ENCODE measurements around the gene NRCAM. TPM values are rescaled to one million over a fixed set of nuclear protein-coding genes. Genes with fewer than 3 reads are reported as not detected.

The NRCAM gene
- total and polyA plus RNA-seq, 2 of the 8 experiments (the other 6 are each of a cell fraction or from before 2014, with no cell fraction given), result 2.7 to 3.8 TPM

GRCh38 chr7:108231221-108231620 lies 225.0 kb downstream of the NRCAM start:
- FAIRE-seq (no peak), DNase-seq (ENCODE audit: low read depth in 1 of 2, low spot score in 2 of 2) (no peak)
- no peak overlapping the region for H2AFZ ChIP-seq (ENCODE audit: low read length)
- H3K23me2 ChIP-seq (ENCODE audit: low read depth, low read length), result no peaks in the 10 kb centered on the region
- WGBS, 2 experiments (ENCODE audit: extremely low coverage in 1 of 2, insufficient coverage in 1 of 2, insufficient read length in 1 of 2, insufficient replicate concordance in 2 of 2, low coverage in 1 of 2, low lambda C conversion rate in 2 of 2, missing lambda C conversion rate in 1 of 2), result 100% methylated on average over 2 of the region's 2 CpGs; no CpG with 5 or more reads in 1 of the 2 experiments
- TF ChIP-seq CHD1 (IDR thresholded peaks at IDR 0.05; ENCODE audit: low read depth, low read length) (no peak), MAX (IDR thresholded peaks at IDR 0.05) (no peak), SP2 (IDR thresholded peaks at IDR 0.05; ENCODE audit: low read length) (no peak), CBX5 (IDR thresholded peaks at IDR 0.05; ENCODE audit: low read depth, low read length) (no peak), POU5F1 (IDR thresholded peaks at IDR 0.05; ENCODE audit: low read depth, low read length) (no peak), USF2 (IDR thresholded peaks at IDR 0.05; ENCODE audit: low read length) (no peak), KDM1A (IDR thresholded peaks at IDR 0.05; ENCODE audit: borderline replicate concordance, low read length) (no peak), CTCF (IDR thresholded peaks at IDR 0.05; ENCODE audit: control extremely low read depth in 1 of 3, insufficient read depth in 1 of 3, low read depth in 1 of 3, low read length in 3 of 3) (no peak), EZH2 (IDR thresholded peaks at IDR 0.05; ENCODE audit: low read depth, low read length, severe bottlenecking) (no peak)
- H4K5ac ChIP-seq (ENCODE audit: insufficient read length, low read depth, low read length), result no peak overlapping the region
- H3K4me2 ChIP-seq (ENCODE audit: insufficient read depth in 1 of 2, low read depth in 2 of 2, low read length in 2 of 2), result no peak overlapping the region
- no peak overlapping the region for H2BK5ac ChIP-seq (ENCODE audit: low read depth, low read length)
- no peak overlapping the region for H2AK5ac ChIP-seq (ENCODE audit: low read depth, low read length)
- H3K27ac ChIP-seq (ENCODE audit: low read depth, low read length), result no peak overlapping the region
- peaks cover 0 to 7% (median 3%) of the 10 kb centered on the region in 4 experiments; a peak in 4 of 7 replicates for H3K4me1 ChIP-seq (replicated peaks in 1 of 4; ENCODE audit: control insufficient read depth in 3 of 4, insufficient read depth in 4 of 4, low read length in 3 of 4)
- no peak overlapping the region for H2BK120ac ChIP-seq (replicated peaks; ENCODE audit: low read depth, low read length)
- no peaks in the 10 kb centered on the region for H3K27me3 ChIP-seq (replicated peaks in 1 of 4; ENCODE audit: control insufficient read depth in 3 of 4, extremely low read depth in 1 of 4, insufficient read depth in 3 of 4, low read length in 3 of 4)
- no peak overlapping the region for H3K56ac ChIP-seq (replicated peaks; ENCODE audit: insufficient read length, low read depth, low read length)
- H3K9me3 ChIP-seq (ENCODE audit: insufficient read depth in 2 of 2, low read depth in 1 of 2, low read length in 1 of 2), result no peaks in the 10 kb centered on the region
- no peak overlapping the region for H4K91ac ChIP-seq (replicated peaks; ENCODE audit: insufficient read length, low read length)
- no peak overlapping the region for H2BK20ac ChIP-seq (ENCODE audit: low read length)
- CTCF ChIA-PET (ENCODE audit: partially characterized antibody), result interaction anchor here (1.0 kb wide), 1 partner anchor 142 kb away, joined by 3 read pairs; no protein-coding TSS in a partner anchor
- H3K79me1 ChIP-seq (ENCODE audit: low read depth, low read length), result no peaks in the 10 kb centered on the region
- H3K14ac ChIP-seq (ENCODE audit: insufficient read length), result no peak overlapping the region
- H4K8ac ChIP-seq (ENCODE audit: extremely low read depth, insufficient read depth, low read length), result no peak overlapping the region
- POLR2A ChIA-PET (ENCODE audit: partially characterized antibody), result interaction anchor here (0.6 kb wide), 1 partner anchor 238 kb away, joined by 3 read pairs; no protein-coding TSS in a partner anchor
- H3K4me3 ChIP-seq (ENCODE audit: extremely low read depth in 1 of 4, insufficient read depth in 2 of 4, low read depth in 3 of 4, low read length in 4 of 4), result no peak overlapping the region
- no peak overlapping the region for H3K9ac ChIP-seq (replicated peaks in 1 of 4; ENCODE audit: extremely low read depth in 1 of 4, low read depth in 3 of 4, low read length in 3 of 4)
- no peaks in the 10 kb centered on the region for H3K36me3 ChIP-seq (ENCODE audit: control insufficient read depth in 2 of 4, insufficient read depth in 4 of 4, low read length in 3 of 4)
- no peak overlapping the region for H2BK12ac ChIP-seq (ENCODE audit: low read depth, low read length)
- no peaks in the 10 kb centered on the region for H3K79me2 ChIP-seq (ENCODE audit: control insufficient read depth in 1 of 2, insufficient read depth in 2 of 2, low read length in 2 of 2)
- no peak overlapping the region for H2BK15ac ChIP-seq (ENCODE audit: low read length)
- H4K20me1 ChIP-seq (replicated peaks in 1 of 2; ENCODE audit: control insufficient read depth in 1 of 2, insufficient read depth in 2 of 2, low read length in 2 of 2), result no peaks in the 10 kb centered on the region
- no peak overlapping the region for H3K23ac ChIP-seq (ENCODE audit: insufficient read length)
- no peak overlapping the region for H3K18ac ChIP-seq (ENCODE audit: extremely low read depth, low read length)
- H3K4ac ChIP-seq (replicated peaks; ENCODE audit: insufficient read length, low read depth, low read length), result no peak overlapping the region

All from H1 (cell line).